Keratinocyte (primary cell): Measurements from ENCODE around the gene TOMM5.

Experiments used
- CTCF ChIP-seq, 3 experiments: IDR thresholded peaks in 1 of 3; conservative IDR thresholded peaks in 1 of 3; optimal IDR thresholded peaks in 1 of 3; 2 replicates in 2 of 3; 3 replicates in 1 of 3; pipeline versions ENCODE3 to v1.5.1; 2011; ENCODE audit warnings: low read length in 3 of 3, mild to moderate bottlenecking in 3 of 3, moderate library complexity in 2 of 3, control low read depth in 1 of 3, inconsistent platforms in 1 of 3; ENCODE audit not compliant: insufficient read depth in 2 of 3; ENCODE audit errors: extremely low read depth in 1 of 3
- EZH2 ChIP-seq: IDR thresholded peaks from one replicate; pipeline ENCODE4 v1.6.1; 2012; ENCODE audit warnings: inconsistent platforms, mild to moderate bottlenecking, low read length, moderate library complexity

- TF ChIP-seq CTCF (optimal IDR thresholded peaks at IDR 0.05 in 1 of 3, IDR thresholded peaks at IDR 0.05 in 1 of 3, conservative IDR thresholded peaks at IDR 0.05 in 1 of 3; ENCODE audit: extremely low read depth in 1 of 3, insufficient read depth in 2 of 3, low read length in 3 of 3) = no peak
- no peak for TF ChIP-seq EZH2
These were observed 17.5 kb upstream of the TOMM5 start for GRCh38 chr9:37609735-37610397.
